ENCODE results near the gene PAX2. TPM values are rescaled to one million over a fixed set of nuclear protein-coding genes. Genes with fewer than 3 reads are reported as not detected.

PAX2 gene
- total RNA-seq, 1 experiment from 2014 or later, result 0.45 TPM

- intact Hi-C loops (cut with micrococcal nuclease; ENCODE audit: unreplicated experiment), result no loop called here
- Histone ChIP-seq H3K9me3 (no peaks in the 10 kb centered on the region), H3K4me1 (peaks cover 10% of the 10 kb centered on the region; the same call in 1 of the 2 replicates), H3K36me3 (ENCODE audit: control insufficient read depth, insufficient read depth, low read length) (no peaks in the 10 kb centered on the region), H3K4me3 (ENCODE audit: low read depth, low read length) (no peak overlapping the region), H3K27me3 (replicated peaks; ENCODE audit: control insufficient read depth, insufficient read depth, low read length) (peaks cover 2% of the 10 kb centered on the region; the same call in 1 of the 2 replicates)
- Mint-ChIP-seq H3K36me3 (ENCODE audit: insufficient read depth, unreplicated experiment) (no peaks in the 10 kb centered on the region), H3K27ac (ENCODE audit: unreplicated experiment) (no peak overlapping the region), H3K27me3 (ENCODE audit: insufficient read depth, unreplicated experiment) (peaks cover 17% of the 10 kb centered on the region), H3K4me1 (ENCODE audit: low read depth, unreplicated experiment) (peaks cover 10% of the 10 kb centered on the region), H3K4me3 (ENCODE audit: unreplicated experiment) (no peak overlapping the region), H3K9me3 (ENCODE audit: unreplicated experiment) (no peaks in the 10 kb centered on the region)
- CTCF ChIA-PET, result no interaction called here
- TF ChIP-seq CTCF (IDR thresholded peaks at IDR 0.05; ENCODE audit: insufficient read depth in 1 of 2, low read depth in 1 of 2, low read length in 1 of 2, severe bottlenecking in 1 of 2, unreplicated experiment in 1 of 2), result no peak
- DNase-seq, result no peak
- BruUV-seq (replicated peaks), result no TSS peak
- POLR2A ChIA-PET, result no interaction called here
Observed at GRCh38 chr10:100830728-100831111, 85.3 kb downstream of the PAX2 start.

GRCh38 chr10:100831742-100832141, 86.4 kb downstream of the PAX2 start:
- peaks cover 10% of the 10 kb centered on the region for H3K4me1 Mint-ChIP-seq (ENCODE audit: low read depth, unreplicated experiment)
- no peaks in the 10 kb centered on the region for H3K36me3 Mint-ChIP-seq (ENCODE audit: insufficient read depth, unreplicated experiment)
- no peak overlapping the region for H3K4me3 ChIP-seq (ENCODE audit: low read depth, low read length)
- no peak for TF ChIP-seq CTCF (IDR thresholded peaks at IDR 0.05; ENCODE audit: insufficient read depth in 1 of 2, low read depth in 1 of 2, low read length in 1 of 2, severe bottlenecking in 1 of 2, unreplicated experiment in 1 of 2)
- no peaks in the 10 kb centered on the region; the same call in 1 of the 2 replicates for H3K27me3 ChIP-seq (replicated peaks; ENCODE audit: control insufficient read depth, insufficient read depth, low read length)
- no peaks in the 10 kb centered on the region for H3K36me3 ChIP-seq (ENCODE audit: control insufficient read depth, insufficient read depth, low read length)
- no peak overlapping the region for H3K4me3 Mint-ChIP-seq (ENCODE audit: unreplicated experiment)
- no peak for DNase-seq
- no peaks in the 10 kb centered on the region for H3K9me3 ChIP-seq
- peaks cover 17% of the 10 kb centered on the region for H3K27me3 Mint-ChIP-seq (ENCODE audit: insufficient read depth, unreplicated experiment)
- ChIA-PET CTCF (no interaction called here), POLR2A (no interaction called here)
- H3K4me1 ChIP-seq, result peaks cover 6% of the 10 kb centered on the region; the same call in 1 of the 2 replicates
- H3K9me3 Mint-ChIP-seq (ENCODE audit: unreplicated experiment), result no peaks in the 10 kb centered on the region
- H3K27ac Mint-ChIP-seq (ENCODE audit: unreplicated experiment), result no peak overlapping the region
- intact Hi-C loops (cut with micrococcal nuclease; ENCODE audit: unreplicated experiment), result no loop called here
- no TSS peak for BruUV-seq (replicated peaks)

- H3K27me3 ChIP-seq (replicated peaks; ENCODE audit: control insufficient read depth, insufficient read depth, low read length), result no peaks in the 10 kb centered on the region; the same call in 1 of the 2 replicates
- Mint-ChIP-seq H3K36me3 (ENCODE audit: insufficient read depth, unreplicated experiment) (no peaks in the 10 kb centered on the region), H3K27ac (ENCODE audit: unreplicated experiment) (no peak overlapping the region), H3K27me3 (ENCODE audit: insufficient read depth, unreplicated experiment) (peaks cover 11% of the 10 kb centered on the region), H3K9me3 (ENCODE audit: unreplicated experiment) (no peaks in the 10 kb centered on the region), H3K4me1 (ENCODE audit: low read depth, unreplicated experiment) (no peaks in the 10 kb centered on the region), H3K4me3 (ENCODE audit: unreplicated experiment) (no peak overlapping the region)
- no peak for DNase-seq
- ChIA-PET POLR2A (no interaction called here), CTCF (no interaction called here)
- no peaks in the 10 kb centered on the region for H3K36me3 ChIP-seq (ENCODE audit: control insufficient read depth, insufficient read depth, low read length)
- BruUV-seq (replicated peaks), result no TSS peak
- H3K4me1 ChIP-seq, result no peaks in the 10 kb centered on the region
- no peak overlapping the region for H3K4me3 ChIP-seq (ENCODE audit: low read depth, low read length)
- H3K9me3 ChIP-seq, result 0 out of 2 replicates have a peak, but pooled peaks cover 2% of the 10 kb centered on the region
- no peak for TF ChIP-seq CTCF (IDR thresholded peaks at IDR 0.05; ENCODE audit: insufficient read depth in 1 of 2, low read depth in 1 of 2, low read length in 1 of 2, severe bottlenecking in 1 of 2, unreplicated experiment in 1 of 2)
- intact Hi-C loops (cut with micrococcal nuclease; ENCODE audit: unreplicated experiment), result no loop called here
Observed at GRCh38 chr10:100835810-100836209, 90.4 kb downstream of the PAX2 start.

Data from Caco-2 (cell line).